Mesenchymal stem cell (in vitro differentiated cells and primary cell): ENCODE data around the gene SMIM33.

ENCODE experiments used
- DNase-seq: peaks from one replicate; pipeline ENCODE4 v3.0.0-alpha.2; 2013
- H2AFZ ChIP-seq: one replicate; pipeline ENCODE4 v1.6.1; 2013; ENCODE audit warnings: low read depth, mild to moderate bottlenecking, control low read depth, inconsistent platforms, low read length, moderate library complexity
- H2AK5ac ChIP-seq: 2 replicates; pipeline ENCODE4 v1.6.1; 2013; ENCODE audit warnings: low read length, moderate library complexity, mild to moderate bottlenecking, inconsistent platforms; ENCODE audit not compliant: severe bottlenecking
- H2BK120ac ChIP-seq: one replicate; pipeline ENCODE4 v1.6.1; 2013; ENCODE audit warnings: low read depth, mild to moderate bottlenecking, inconsistent platforms, low read length, moderate library complexity
- H2BK12ac ChIP-seq, 2 experiments: one replicate each; pipeline ENCODE4 v1.6.1; 2013; ENCODE audit warnings: inconsistent platforms in 2 of 2, low read length in 2 of 2, mild to moderate bottlenecking in 2 of 2, moderate library complexity in 2 of 2, control low read depth in 1 of 2
- H2BK15ac ChIP-seq: one replicate; pipeline ENCODE4 v1.6.1; 2013; ENCODE audit warnings: mild to moderate bottlenecking, low read depth, inconsistent platforms; ENCODE audit not compliant: poor library complexity, severe bottlenecking
- H2BK5ac ChIP-seq: 2 replicates; pipeline ENCODE4 v1.6.1; 2013; ENCODE audit warnings: low read depth, mild to moderate bottlenecking, low read length, control low read depth, inconsistent platforms; ENCODE audit not compliant: poor library complexity, severe bottlenecking
- H3K14ac ChIP-seq, 2 experiments: one replicate each; pipeline ENCODE4 v1.6.1; 2013; ENCODE audit warnings: inconsistent platforms in 2 of 2, low read length in 2 of 2, control low read depth in 1 of 2, mild to moderate bottlenecking in 1 of 2, moderate library complexity in 1 of 2
- H3K18ac ChIP-seq, 2 experiments: one replicate each; pipeline ENCODE4 v1.6.1; 2013; ENCODE audit warnings: inconsistent platforms in 2 of 2, low read length in 2 of 2, control low read depth in 1 of 2, low read depth in 1 of 2, mild to moderate bottlenecking in 1 of 2
- H3K23ac ChIP-seq, 2 experiments: one replicate each; pipeline ENCODE4 v1.6.1; 2013; ENCODE audit warnings: inconsistent platforms in 2 of 2, low read length in 2 of 2, mild to moderate bottlenecking in 2 of 2, moderate library complexity in 2 of 2, control low read depth in 1 of 2
- H3K27ac ChIP-seq: 2 replicates; pipeline ENCODE4 v1.5.1; 2013; ENCODE audit warnings: mild to moderate bottlenecking, moderate library complexity, low read length, control low read depth, inconsistent platforms; ENCODE audit not compliant: poor library complexity, severe bottlenecking
- H3K27me3 ChIP-seq, 2 experiments: 2 replicates each; pipeline versions ENCODE4 v1.6.1 to v1.7.0; 2013; ENCODE audit warnings: low read length in 2 of 2, mild to moderate bottlenecking in 2 of 2, moderate library complexity in 2 of 2, control low read depth in 1 of 2, inconsistent platforms in 1 of 2; ENCODE audit not compliant: control insufficient read depth in 1 of 2, insufficient read depth in 1 of 2
- H3K36me3 ChIP-seq, 2 experiments: 2 replicates each; pipeline versions ENCODE4 v1.6.1 to v1.7.0; 2013; ENCODE audit warnings: low read length in 2 of 2, control low read depth in 1 of 2, inconsistent platforms in 1 of 2, low read depth in 1 of 2, mild to moderate bottlenecking in 1 of 2; ENCODE audit not compliant: insufficient read depth in 2 of 2, control insufficient read depth in 1 of 2
- H3K4ac ChIP-seq, 2 experiments: one replicate each; pipeline ENCODE4 v1.6.1; 2013; ENCODE audit warnings: inconsistent platforms in 2 of 2, low read length in 2 of 2, mild to moderate bottlenecking in 2 of 2, moderate library complexity in 2 of 2, control low read depth in 1 of 2, low read depth in 1 of 2
- H3K4me1 ChIP-seq: 2 replicates; pipeline ENCODE4 v1.6.1; 2013; ENCODE audit warnings: low read depth, low read length, control low read depth; ENCODE audit not compliant: control insufficient read depth, insufficient read depth
- H3K4me2 ChIP-seq: 2 replicates; pipeline ENCODE4 v1.6.1; 2013; ENCODE audit warnings: low read length, mild to moderate bottlenecking, inconsistent platforms; ENCODE audit not compliant: poor library complexity, severe bottlenecking
- H3K4me3 ChIP-seq, 2 experiments: 2 replicates each; pipeline versions ENCODE4 v1.5.1 to v1.7.0; 2013; ENCODE audit warnings: low read length in 2 of 2, mild to moderate bottlenecking in 2 of 2, control low read depth in 1 of 2, low read depth in 1 of 2; ENCODE audit not compliant: insufficient read depth in 1 of 2
- H3K79me1 ChIP-seq: replicated peaks from 2 replicates; pipeline ENCODE4 v1.6.1; 2013; ENCODE audit warnings: mild to moderate bottlenecking, control low read depth, low read length, inconsistent platforms; ENCODE audit not compliant: poor library complexity, severe bottlenecking
- H3K9ac ChIP-seq: 2 replicates; pipeline ENCODE4 v1.7.0; 2013; ENCODE audit warnings: mild to moderate bottlenecking, low read length, moderate library complexity
- H3K9me3 ChIP-seq: 2 replicates; pipeline ENCODE4 v1.7.0; 2013; ENCODE audit warnings: mild to moderate bottlenecking, low read length; ENCODE audit not compliant: control insufficient read depth
- H4K8ac ChIP-seq: one replicate; pipeline ENCODE4 v1.6.1; 2013; ENCODE audit warnings: inconsistent platforms, mild to moderate bottlenecking, low read length, moderate library complexity
- H4K91ac ChIP-seq: one replicate; pipeline ENCODE4 v1.6.1; 2013; ENCODE audit warnings: mild to moderate bottlenecking, low read length, inconsistent platforms
- WGBS: methylation state at CpG from one replicate; pipeline ENCODE4 v1.1.7; 2013; ENCODE audit warnings: mixed read lengths; 5-methylcytosine and 5-hydroxymethylcytosine counted together

The SMIM33 gene

DNA sequence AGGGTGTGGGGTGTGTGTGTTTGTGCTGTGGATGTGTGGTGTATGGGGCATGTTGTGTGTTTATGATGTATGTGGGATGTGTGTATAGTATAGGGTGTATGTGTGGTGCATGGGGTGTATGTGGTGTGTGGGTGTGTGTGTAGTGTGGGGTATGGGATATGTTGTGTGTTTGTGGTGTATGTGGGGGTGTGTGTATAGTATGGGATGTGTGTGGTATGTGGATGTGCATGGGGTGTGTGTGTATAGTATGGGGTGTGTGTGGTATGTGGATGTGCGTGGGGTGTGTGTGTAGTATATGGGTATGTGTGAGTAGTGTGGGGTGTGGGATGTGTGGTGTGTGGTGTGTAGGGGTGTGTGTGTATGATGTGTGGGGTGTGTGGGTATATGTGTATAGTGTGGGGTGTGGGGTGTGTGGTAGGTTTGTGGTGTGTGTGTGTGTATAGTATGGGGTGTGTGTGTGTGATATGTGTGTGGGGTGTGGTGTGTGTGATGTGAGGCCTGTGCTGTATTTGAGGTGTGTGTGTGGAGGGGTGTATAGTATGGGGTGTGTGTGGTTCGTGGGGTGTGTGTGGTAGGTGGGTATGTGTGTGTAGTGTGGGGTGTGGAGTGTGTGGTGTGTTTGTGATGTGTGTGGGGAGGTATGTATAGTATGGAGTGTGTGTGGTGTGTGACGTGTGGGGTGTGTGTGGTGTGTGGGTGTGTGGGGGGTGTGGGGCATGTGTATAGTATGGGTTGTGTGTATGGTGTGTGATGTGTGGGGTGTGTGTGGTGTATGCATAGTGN, 18.7 kb upstream of the SMIM33 start:
- peaks cover 0 to 26% of the 10 kb centered on the region in 2 experiments for H3K36me3 ChIP-seq
- no peak for DNase-seq
- H2BK5ac ChIP-seq: no peak overlapping the region
- no peak overlapping the region for H3K4ac ChIP-seq
- H3K27ac ChIP-seq: no peak overlapping the region
- H2AK5ac ChIP-seq: no peak overlapping the region
- no peak overlapping the region for H2AFZ ChIP-seq
- H4K91ac ChIP-seq: no peak overlapping the region
- no peak overlapping the region for H4K8ac ChIP-seq
- no peaks in the 10 kb centered on the region for H3K9me3 ChIP-seq
- H3K14ac ChIP-seq: peak overlapping the region in 1 of 2 experiments; percentile 71
- H3K79me1 ChIP-seq: no peaks in the 10 kb centered on the region
- peak overlapping the region in 1 of 2 experiments; percentile 70 for H2BK12ac ChIP-seq
- no peaks in the 10 kb centered on the region for H3K27me3 ChIP-seq
- peak overlapping the region in 1 of 2 experiments; percentile 10 for H3K23ac ChIP-seq
- H3K9ac ChIP-seq: no peak overlapping the region
- H3K4me2 ChIP-seq: no peak overlapping the region
- WGBS: 72% methylated on average over 3 of the region's 3 CpGs
- peak overlapping the region in 1 of 2 experiments; percentile 77 for H3K18ac ChIP-seq
- H2BK120ac ChIP-seq: no peak overlapping the region
- no peak overlapping the region for H3K4me3 ChIP-seq
- no peak overlapping the region for H2BK15ac ChIP-seq
- H3K4me1 ChIP-seq: peaks cover 8% of the 10 kb centered on the region

DNA sequence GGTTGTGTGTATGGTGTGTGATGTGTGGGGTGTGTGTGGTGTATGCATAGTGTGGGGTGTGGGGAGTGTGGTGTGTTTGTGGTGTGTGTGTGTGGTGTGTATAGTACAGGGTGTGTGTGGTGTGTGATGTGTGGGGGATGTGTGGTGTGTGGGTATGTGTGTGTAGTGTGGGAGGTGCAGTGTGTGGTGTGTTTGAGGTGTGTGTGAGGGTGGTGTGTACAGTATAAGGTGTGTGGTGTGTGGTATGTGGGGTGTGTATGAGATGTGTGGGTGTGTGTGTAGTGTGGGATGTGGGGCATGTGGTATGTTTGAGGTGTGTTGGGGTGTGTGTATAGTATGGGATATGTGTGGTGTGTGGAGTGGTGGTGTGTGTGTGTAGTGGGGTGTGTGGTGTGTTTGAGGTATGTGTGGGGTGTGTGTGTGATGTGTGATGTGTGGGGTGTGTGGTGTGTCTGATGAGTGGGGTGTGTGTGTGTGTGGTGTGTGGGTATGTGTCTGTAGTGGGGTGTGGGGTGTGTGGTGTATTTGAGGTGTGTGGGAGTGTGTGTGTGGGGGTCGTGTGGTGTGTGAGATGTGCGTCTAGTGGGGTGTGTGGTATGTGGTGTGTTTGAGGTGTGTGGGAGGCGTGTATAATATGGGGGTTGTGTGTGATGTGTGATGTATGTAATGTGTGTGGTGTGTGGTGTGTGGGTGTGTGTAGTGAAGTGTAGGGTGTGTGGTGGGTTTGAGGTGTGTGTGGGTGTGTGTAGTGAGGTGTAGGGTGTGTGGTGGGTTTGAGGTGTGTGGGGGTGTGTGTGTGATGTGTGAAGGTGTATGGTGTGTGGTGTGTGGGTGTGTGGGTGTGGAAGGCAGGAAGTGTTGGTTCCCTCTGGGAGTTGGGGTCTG, 16.9 kb upstream of the SMIM33 start:
- peak overlapping the region in 1 of 2 experiments; percentile 44 for H3K14ac ChIP-seq
- H3K4me3 ChIP-seq: peak overlapping the region in 1 of 2 experiments; percentile 19
- H3K36me3 ChIP-seq: peaks cover 0 to 26% of the 10 kb centered on the region in 2 experiments
- H3K27ac ChIP-seq: no peak overlapping the region
- H4K8ac ChIP-seq: peak overlapping the region; percentile 14
- no peaks in the 10 kb centered on the region for H3K9me3 ChIP-seq
- 98% methylated on average over 3 of the region's 3 CpGs for WGBS
- H2BK15ac ChIP-seq: no peak overlapping the region
- no peak overlapping the region for H3K4ac ChIP-seq
- H3K4me1 ChIP-seq: peaks cover 8% of the 10 kb centered on the region
- peak overlapping the region; percentile 9 for H4K91ac ChIP-seq
- H2AK5ac ChIP-seq: no peak overlapping the region
- H2BK12ac ChIP-seq: peak overlapping the region; percentile 10 to 11
- no peak overlapping the region for H3K4me2 ChIP-seq
- H3K27me3 ChIP-seq: no peaks in the 10 kb centered on the region
- no peaks in the 10 kb centered on the region for H3K79me1 ChIP-seq
- H2AFZ ChIP-seq: no peak overlapping the region
- no peak overlapping the region for H2BK120ac ChIP-seq
- H3K9ac ChIP-seq: no peak overlapping the region
- H3K18ac ChIP-seq: peak overlapping the region in 1 of 2 experiments; percentile 1
- H3K23ac ChIP-seq: no peak overlapping the region
- H2BK5ac ChIP-seq: no peak overlapping the region
- DNase-seq: no peak

DNA sequence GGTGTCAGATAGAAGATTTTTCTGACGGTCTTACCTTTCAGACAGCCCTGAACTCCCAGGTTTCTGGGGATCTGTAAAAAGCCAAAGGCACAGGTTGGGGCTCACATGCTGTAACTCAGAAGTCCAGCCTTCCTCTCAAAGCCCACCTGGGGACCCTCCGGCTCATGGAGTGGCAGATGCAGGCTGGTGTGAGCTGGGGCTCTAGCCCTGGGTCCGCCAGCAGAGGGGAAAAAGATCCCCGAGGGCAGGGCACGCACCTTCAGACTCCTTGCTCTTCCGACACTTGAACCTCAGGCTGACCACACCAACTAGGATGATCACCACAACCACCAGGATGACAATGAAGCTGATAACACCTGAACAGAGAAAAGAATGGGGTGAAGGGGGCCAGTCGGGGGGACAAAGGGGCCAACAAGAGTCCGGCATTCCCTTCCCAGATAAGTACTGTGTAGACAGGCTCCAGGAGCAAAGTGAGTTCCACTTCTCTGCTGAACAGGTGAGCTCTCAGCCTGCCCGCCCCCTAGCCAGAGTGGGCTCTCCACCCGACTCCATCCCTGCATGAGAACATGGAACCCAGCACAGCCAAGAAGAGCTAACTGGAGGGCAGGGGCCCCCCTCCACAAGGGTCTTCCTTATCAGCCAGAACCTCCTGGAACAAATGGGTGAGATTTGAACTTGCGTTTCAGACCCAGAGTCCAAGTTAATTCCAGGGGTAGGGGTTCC, 16.1 kb upstream of the SMIM33 start:
- Histone ChIP-seq H3K9me3 (no peaks in the 10 kb centered on the region), H3K9ac (no peak overlapping the region), H4K8ac (no peak overlapping the region), H2AK5ac (no peak overlapping the region), H3K18ac (no peak overlapping the region), H3K36me3 (peaks cover 0 to 26% of the 10 kb centered on the region in 2 experiments), H3K4me3 (no peak overlapping the region), H2BK12ac (no peak overlapping the region), H3K4me1 (peaks cover 12% of the 10 kb centered on the region), H3K4me2 (no peak overlapping the region), H3K27ac (no peak overlapping the region), H2AFZ (no peak overlapping the region), H2BK5ac (no peak overlapping the region), H2BK15ac (no peak overlapping the region), H3K23ac (no peak overlapping the region), H3K79me1 (no peaks in the 10 kb centered on the region), H3K27me3 (no peaks in the 10 kb centered on the region), H3K14ac (no peak overlapping the region), H3K4ac (no peak overlapping the region), H2BK120ac (no peak overlapping the region), H4K91ac (no peak overlapping the region)
- DNase-seq: no peak
- 93% methylated on average over 11 of the region's 11 CpGs for WGBS
